ENCODE data around the gene ACSBG1.

Gene ACSBG1

GRCh38 chr15:78201281-78202190, 32.8 kb downstream of the ACSBG1 start:
- FAIRE-seq, result no peak

- FAIRE-seq, result no peak
Observed at GRCh38 chr15:78200276-78200930, 34.0 kb downstream of the ACSBG1 start.

GRCh38 chr15:78197632-78198031, 36.7 kb downstream of the ACSBG1 start:
- FAIRE-seq, result no peak

GRCh38 chr15:78195735-78196201, 38.6 kb downstream of the ACSBG1 start:
- no peak for FAIRE-seq

DNA sequence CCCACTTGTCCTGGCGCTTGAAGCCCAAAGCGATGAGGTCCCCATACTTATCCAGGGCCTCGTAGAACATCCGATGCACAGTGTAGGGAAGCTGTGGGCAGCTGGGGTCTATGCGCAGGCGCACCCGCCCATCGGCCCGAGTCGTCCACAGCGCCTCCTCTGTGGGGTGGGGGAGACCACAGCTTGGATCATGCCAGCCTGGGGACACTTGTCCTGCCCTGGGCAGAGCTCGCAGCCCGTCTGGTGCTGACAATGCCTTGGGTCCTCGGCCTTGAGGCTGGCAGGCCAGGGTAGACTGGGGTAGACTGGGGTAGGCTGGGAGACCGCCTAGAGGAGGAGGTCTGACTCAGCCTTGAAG, 39.8 kb downstream of the ACSBG1 start:
- FAIRE-seq, result no peak

DNA sequence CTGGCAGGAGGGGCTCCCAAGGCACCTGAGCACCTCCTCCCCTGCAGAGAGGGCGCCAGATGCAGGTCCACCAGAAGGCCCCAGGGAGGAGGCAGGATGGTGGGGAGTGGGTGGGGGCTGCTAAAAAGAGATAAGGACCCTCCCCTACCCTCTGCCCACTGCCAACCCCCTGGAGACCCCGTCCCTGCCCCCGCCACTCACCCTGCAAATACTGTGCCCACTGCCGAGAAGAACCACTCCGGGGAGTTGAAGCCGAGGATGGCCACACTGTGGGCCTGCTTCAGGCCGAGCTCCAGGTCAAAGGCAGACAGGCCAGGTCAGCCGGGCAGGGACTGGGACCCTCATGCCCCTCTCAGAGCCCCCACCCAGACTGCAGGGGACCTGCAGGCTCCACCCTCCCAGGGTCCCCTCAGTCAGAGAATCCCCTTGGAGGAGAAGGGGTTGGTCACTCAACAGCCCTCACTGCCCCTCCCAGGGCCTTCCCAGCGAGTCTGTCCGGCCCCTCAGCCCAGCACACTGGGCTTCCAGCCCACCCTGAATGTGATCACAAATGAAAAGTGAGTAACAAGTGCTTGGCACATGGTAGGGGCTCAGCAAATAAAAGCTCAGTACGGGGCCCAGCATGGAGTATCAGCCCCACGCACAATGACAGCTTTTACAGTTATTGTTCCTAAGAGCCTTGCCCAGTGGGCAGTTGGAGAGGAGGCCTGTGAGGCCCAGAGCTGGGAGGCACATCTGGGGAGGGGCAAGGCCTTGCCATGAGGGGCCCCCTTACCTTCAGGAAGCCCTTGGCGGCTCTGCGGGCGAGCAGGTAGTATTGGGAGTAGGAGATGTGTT, 40.4 kb downstream of the ACSBG1 start:
- FAIRE-seq, result no peak

DNA sequence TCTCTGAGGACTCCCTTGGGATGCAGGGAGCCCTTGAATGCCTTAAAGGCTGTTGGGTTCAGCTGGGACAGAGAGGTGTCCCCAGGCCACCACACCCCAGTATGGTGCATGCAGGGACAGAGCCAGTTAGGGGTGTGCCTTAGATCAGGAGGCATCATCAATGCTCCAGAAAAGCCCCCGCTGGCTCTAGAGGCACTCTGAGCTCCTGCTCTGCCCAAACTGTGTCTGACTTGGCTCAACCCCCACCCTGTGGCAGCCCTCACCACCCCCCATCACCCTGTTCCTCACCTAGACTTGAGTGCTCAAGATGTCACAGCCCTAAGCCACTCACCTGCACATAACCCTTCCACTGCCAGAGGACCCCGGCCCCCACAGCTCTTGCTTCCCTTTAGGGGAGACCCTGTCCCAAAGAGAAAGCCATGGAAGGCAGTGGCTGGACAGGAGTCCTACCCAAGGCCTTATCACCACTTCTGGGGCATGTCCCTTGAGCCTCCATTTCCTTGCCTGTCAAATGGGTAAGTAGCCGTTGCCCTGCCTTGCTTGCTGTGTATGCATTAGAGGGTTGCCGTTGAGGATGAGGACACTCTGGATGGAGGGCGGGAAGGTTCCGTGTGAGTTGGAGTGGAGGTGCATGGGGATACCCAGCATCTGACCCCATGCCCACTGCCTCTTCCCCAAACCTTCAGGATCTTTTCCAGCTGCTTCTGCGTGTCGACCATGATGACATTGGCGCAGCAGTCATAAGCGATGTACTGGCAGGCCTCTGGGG, 41.4 kb downstream of the ACSBG1 start:
- FAIRE-seq, result no peak

DNA sequence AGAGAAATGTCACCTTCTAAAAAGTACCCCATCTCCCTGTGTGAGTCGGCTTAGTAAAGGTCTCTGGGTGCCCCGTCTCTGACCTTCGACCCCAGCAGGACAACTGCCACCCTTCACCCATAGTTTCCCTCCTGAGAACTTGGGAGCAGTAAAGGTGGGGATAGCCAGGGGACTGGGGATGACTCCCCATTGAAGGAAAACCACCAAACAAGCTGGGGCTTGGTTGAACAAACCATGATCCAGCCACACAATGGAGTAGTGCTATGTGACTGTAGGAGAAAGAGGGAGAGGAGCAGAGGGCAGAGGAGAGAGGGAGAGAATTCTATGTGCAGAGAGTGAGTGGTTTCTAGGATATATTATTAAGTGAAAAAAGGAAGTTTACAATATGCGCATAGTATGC, 51.5 kb downstream of the ACSBG1 start:
- no peak for FAIRE-seq

DNA sequence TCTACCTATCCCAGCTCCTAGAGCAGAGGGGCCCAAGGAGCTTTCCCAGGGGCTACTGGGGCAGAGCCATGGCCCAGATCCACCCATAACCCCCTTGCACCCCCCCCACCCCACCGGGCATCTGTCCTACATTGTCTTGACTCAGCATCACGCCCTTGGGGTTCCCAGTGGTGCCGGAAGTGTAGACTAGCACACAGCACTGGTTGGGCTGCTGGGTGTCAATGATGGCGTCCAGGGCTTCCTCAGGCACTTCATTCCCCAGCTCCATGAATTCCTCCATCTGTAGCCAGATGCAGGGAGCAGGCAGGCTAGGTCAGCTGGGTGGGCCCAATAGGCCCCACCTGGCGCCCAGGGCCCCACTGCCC, 52.0 kb downstream of the ACSBG1 start:
- FAIRE-seq, result no peak

- FAIRE-seq, result no peak
Observed at GRCh38 chr15:78179906-78180305, 54.5 kb downstream of the ACSBG1 start.

DNA sequence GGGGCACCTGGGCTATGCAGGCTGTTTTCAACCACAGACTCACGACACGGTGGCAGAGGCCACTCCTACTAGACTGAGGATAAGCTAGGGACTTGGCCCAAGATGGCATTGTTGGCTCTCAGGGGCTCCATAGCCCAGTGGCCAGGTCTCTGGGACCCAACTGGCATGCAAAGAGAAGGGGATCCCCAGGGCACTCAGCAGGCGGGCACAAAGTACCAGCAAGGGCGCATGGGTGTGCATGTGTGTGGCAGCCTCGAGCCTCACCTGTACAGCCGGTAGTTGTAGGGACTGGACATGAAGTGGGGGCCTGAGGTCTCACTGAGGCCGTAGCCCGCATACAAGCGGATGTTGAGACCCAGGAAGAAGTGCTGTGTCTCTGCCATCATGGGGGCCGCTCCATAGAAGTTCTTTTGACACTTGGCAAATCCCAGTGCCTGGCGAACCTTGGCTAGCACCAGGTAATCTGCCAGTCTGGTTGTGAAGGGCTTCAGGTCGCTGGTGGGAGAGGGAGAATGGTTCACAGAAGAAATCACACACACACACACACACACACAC, 55.0 kb downstream of the ACSBG1 start:
- FAIRE-seq, result no peak

DNA sequence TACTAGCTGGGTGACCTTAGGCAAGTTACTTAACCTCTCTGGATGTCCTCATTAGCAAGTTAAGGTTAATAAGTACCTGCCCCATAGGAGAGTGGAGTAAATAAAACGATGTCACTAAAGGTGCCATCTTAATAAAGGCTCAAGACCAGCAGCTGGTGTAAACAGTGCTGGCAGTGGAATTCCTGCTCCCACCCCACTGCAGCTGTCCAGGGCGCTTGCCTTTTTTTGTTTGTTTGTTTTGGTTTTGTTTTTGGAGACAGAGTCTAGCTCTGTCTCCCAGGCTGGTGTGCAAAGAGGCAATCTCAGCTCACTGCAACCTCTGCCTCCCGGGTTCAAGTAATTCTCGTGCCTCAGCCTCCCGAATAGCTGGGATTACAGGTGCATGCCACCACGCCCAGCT, 56.3 kb downstream of the ACSBG1 start:
- no peak for FAIRE-seq

DNA sequence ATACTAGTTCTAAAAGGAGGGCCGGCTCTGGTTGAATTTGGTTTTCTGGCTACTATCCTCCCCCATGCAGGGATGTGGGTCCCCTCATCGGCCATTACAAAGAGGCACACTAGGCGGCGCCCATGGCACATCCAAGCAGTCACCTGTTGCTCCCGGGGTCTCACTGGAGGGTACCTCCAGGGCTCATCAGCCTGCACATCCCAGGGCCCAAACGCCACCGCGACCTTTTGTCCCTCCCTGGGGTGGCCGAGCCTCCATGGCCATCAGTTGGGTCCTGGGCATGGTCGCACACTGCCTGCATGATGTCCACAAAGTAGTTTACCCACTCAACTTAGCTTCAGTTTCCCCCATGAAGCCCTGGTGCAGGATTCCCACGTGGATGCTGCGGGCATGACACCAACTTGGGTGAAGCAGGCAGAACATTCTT, 56.9 kb downstream of the ACSBG1 start:
- FAIRE-seq, result no peak

- no peak for FAIRE-seq
Observed at GRCh38 chr15:78175330-78175729, 59.0 kb downstream of the ACSBG1 start.

- no peak for FAIRE-seq
Observed at GRCh38 chr15:78174401-78174800, 60.0 kb downstream of the ACSBG1 start.

GRCh38 chr15:78171864-78172472, 62.4 kb downstream of the ACSBG1 start:
- no peak for FAIRE-seq

- FAIRE-seq, result no peak
Observed at GRCh38 chr15:78170848-78171773, 63.3 kb downstream of the ACSBG1 start.

DNA sequence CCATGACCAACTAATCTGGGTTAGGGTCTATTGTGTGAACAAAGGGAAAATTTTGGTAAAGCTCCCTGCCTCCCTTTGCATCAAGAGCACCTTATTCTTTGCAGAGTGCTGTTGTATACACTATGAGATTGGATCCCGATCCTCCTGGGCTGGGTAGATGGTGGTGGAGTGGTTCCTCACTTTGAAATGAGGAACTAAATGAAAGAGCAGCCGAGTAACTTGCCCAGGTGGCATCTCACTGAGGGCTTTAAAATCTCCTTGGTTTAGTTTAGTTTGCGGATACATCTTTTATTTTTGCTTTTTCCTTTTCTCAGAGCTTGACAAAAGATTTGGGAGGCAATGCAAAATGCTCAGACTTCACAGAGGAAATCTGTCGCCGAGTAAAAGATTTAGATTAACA, 65.8 kb downstream of the ACSBG1 start:
- FAIRE-seq, result no peak

- FAIRE-seq, result no peak
Observed at GRCh38 chr15:78167227-78167888, 67.0 kb downstream of the ACSBG1 start.

- no peak for FAIRE-seq
Observed at GRCh38 chr15:78164010-78164409, 70.4 kb downstream of the ACSBG1 start.
